22Rv1 (cell line): ENCODE measurements around the gene CYB561D2.
"Not testable (repeated sequence)": the region's sequence is repeated elsewhere in the genome, so short reads cannot be mapped to it uniquely, and the experiment has no call there.

Experiments
- H3K27ac ChIP-seq: fragments of 450-650 bp; 2 replicates; pipeline ENCODE4 v1.5.1; 2017
- ZFX ChIP-seq: fragments of 450-650 bp; IDR thresholded peaks from 2 replicates; pipeline ENCODE4 v1.6.1; 2017; ENCODE audit warnings: antibody characterized with exemption, borderline replicate concordance
- TF ChIP-seq, protein P1 (sequence below): fragments of 450-650 bp; IDR thresholded peaks from 2 replicates; pipeline ENCODE4 v1.5.1; 2017; ENCODE audit warnings: mild to moderate bottlenecking

The CYB561D2 gene, protein sequence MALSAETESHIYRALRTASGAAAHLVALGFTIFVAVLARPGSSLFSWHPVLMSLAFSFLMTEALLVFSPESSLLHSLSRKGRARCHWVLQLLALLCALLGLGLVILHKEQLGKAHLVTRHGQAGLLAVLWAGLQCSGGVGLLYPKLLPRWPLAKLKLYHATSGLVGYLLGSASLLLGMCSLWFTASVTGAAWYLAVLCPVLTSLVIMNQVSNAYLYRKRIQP

DNA sequence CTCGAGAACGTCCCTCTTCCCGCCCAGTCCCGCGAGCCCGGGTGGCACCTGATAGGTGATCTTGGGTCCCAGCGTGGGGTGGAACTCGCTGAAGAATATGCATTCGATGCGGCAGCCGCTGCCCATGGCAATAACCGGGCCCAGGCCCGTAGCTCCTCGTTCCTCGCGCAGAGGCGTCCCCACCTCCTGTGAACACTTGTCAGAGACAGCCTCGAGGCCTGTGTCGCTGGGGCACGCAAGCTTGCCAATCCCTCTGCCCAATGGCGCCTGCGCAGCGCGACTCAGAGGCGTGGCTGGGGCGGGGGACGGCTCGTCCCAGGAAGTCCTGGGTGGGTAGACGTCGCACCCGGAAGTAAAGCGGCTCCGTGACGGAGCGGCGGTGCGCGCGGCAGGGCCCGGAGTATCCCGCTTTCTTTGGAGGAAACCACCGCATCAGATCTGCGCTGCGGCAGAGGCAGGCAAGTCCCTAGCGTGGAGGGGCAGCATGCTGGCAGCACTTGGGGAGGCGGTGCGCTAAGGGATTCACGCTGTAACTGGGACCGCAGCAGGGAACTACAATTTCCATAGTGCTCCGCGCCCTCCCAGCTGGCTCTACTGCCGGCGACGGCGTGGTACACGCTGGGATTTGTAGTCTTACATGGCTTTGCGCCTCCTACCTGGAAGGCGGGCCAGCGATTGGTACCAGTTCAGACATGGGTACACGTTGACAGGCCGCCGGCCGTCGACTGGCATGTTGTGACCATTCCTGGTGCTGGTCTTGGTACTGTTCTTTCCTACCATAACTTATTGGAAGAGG lies at the start of gene CYB561D2, which contains the start of gene NPRL2:
Gene CYB561D2, plus strand, starts transcription at position 336 of the 796 bp plus-strand sequence. CDS start 572 bp downstream, outside the sequence.
Gene NPRL2, minus strand, starts transcription at position 249 of the 796 bp plus-strand sequence. Its CDS starts 123 bp downstream, at position 126.
- H3K27ac ChIP-seq: peak within 1 kb of the TSS; percentile 89

DNA sequence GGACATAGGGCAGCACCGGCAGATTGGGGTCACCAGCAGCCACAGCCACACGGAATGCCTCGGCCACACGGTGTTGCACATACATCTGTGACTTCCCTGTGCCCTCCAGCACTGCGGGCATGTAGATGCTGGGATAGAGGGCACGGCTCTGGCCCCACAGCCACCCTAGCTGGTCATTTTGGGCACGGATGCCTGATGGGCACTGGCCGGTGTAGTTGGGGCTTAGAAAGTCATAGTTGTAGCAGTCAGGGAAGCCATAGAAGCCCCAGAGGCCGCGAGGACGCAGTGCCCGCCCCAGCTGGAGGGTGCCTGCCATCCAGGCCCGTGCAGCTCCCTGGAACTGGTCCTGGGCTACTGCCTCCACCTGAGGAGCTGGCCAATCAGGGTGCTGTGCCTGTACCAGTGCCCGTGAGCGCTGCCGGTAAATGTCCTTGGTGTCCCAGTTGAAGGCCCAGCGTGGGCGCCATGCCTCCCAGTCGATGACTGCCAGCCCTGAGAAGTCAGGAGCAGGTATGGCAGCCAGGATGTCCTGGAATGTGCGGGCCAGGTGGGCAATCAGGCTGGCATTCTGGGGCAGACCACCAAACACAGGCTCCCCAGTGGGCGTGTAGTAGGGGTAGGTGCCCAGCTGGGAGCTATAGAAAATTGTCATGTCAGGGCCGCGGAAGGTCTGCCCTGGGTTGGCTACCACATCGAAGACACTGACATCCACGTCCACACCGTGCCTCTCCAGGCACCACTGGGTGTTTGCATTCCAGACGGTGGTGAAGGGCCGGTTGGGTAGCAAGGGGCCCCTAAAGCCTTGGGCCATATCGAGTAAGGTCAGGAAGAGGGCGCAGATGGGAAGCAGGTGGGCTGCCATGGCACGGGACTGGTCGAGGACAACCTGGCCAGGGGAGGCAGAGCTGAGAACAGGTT lies 48.3 kb upstream of the CYB561D2 start:
- peak overlapping the region; percentile 38; the same call in 1 of the 2 replicates for H3K27ac ChIP-seq
- TF ChIP-seq, protein P1, sequence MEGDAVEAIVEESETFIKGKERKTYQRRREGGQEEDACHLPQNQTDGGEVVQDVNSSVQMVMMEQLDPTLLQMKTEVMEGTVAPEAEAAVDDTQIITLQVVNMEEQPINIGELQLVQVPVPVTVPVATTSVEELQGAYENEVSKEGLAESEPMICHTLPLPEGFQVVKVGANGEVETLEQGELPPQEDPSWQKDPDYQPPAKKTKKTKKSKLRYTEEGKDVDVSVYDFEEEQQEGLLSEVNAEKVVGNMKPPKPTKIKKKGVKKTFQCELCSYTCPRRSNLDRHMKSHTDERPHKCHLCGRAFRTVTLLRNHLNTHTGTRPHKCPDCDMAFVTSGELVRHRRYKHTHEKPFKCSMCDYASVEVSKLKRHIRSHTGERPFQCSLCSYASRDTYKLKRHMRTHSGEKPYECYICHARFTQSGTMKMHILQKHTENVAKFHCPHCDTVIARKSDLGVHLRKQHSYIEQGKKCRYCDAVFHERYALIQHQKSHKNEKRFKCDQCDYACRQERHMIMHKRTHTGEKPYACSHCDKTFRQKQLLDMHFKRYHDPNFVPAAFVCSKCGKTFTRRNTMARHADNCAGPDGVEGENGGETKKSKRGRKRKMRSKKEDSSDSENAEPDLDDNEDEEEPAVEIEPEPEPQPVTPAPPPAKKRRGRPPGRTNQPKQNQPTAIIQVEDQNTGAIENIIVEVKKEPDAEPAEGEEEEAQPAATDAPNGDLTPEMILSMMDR: no peak
- TF ChIP-seq ZFX: no peak

More for the DNA sequence above, at the start of gene CYB561D2, which contains the start of gene NPRL2:
- TF ChIP-seq, protein P1: no peak
- no peak for TF ChIP-seq ZFX

DNA sequence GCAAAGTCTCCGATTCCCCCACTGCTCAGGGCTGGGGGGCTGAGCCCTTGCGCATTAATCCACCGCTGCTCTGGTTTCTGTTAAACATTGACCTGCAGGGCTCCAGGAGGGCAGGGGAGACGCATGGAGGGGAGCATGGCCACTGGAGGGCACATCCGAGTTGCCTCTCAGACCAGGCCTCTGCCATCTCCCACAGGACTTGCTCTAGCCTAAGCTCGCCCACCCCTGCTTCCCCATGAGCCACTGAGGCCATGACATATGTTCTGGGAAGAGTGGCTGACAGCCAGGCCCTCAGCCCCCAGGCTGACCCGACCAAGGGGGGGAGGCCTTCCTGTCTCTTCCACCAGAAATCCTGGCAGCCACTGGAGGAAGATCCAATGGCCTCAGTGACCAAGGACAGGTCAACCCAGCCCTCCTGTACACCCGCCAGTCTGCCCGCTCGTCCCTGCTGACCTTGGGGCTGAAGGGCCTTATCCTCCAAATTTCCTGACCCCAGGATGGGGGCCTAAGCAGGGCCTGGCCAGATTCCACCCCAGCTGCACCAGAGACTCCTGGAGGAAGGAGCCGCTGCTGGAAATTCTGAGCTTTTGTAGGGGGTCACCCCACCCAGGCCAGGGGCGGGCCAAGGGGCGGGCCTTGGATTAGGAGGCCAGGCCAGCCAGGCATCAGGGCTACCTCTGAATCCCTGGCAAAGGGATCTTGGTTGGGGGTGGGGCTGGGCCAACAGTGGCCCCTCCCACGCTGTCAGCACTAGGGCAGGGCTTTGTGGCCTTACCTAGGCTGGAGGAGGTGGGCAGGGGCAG lies 47.4 kb upstream of the CYB561D2 start, which contains the start of gene HYAL1:
Gene HYAL1, minus strand, starts transcription at position 562 of the 803 bp plus-strand sequence. CDS start 618 bp downstream, outside the sequence.
- H3K27ac ChIP-seq: peak within 1 kb of the TSS; percentile 38; the same call in 1 of the 2 replicates
- no peak for TF ChIP-seq ZFX
- TF ChIP-seq, protein P1: no peak

DNA sequence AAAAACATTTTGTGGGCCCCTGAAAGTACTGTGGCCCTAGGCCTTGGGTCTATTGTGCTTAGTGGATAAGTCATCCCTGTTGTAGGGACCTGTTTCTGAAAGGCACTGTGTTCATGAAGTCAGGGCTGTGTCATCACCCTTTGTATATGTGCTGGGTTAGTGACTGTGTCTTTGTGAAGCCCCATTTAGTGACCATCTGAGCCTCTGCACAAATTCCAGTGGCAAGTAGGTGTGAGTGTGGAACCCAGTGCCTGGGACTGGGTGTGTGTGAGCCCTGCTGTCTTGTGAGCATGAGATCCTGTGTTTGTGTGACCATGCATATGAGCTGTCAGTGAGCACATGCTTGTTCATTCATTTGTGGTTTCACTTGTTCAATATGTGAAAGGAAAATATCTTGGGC lies 46.1 kb upstream of the CYB561D2 start:
- H3K27ac ChIP-seq: no peak overlapping the region
- no peak for TF ChIP-seq ZFX
- TF ChIP-seq, protein P1: no peak

DNA sequence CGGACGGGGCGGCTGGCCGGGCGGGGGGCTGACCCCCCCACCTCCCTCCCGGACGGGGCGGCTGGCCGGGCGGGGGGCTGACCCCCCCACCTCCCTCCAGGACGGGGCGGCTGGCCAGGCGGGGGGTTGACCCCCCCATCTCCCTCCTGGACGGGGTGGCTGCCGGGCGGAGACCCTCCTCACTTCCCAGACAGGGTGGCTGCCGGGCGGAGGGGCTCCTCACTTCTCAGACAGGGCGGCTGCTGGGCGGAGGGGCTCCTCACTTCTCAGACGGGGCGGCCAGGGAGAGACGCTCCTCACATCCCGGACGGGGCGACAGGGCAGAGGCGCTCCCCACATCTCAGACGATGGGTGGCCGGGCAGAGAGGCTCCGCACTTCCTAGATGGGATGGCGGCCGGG lies 38.6 kb upstream of the CYB561D2 start:
- not testable (repeated sequence) for H3K27ac ChIP-seq

DNA sequence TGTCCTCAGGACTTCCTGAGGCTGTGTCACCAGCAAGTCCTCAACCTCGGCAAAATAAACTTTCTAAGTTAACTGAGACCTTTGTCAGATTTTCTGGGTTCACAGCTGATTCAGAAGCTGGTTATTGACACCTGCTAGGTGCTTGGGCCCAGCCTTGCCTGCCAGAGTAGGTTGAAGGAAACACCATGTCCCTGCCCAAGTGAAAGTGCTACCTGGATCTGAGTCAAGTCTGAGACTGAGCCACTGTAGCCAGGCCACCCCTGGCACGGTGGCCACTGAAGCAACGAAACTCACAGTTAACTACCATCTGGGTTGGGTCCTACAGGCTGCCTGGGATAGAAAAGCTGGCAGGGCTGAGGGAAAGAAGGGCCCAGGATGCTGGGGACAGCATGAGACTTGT lies 36.3 kb upstream of the CYB561D2 start:
- TF ChIP-seq, protein P1: no peak
- no peak for TF ChIP-seq ZFX
- 0 out of 2 replicates have a peak overlapping the region, but pooled peaks have one; percentile 13 for H3K27ac ChIP-seq
